ENCODE measurements around the gene EXOC6B.

DNA sequence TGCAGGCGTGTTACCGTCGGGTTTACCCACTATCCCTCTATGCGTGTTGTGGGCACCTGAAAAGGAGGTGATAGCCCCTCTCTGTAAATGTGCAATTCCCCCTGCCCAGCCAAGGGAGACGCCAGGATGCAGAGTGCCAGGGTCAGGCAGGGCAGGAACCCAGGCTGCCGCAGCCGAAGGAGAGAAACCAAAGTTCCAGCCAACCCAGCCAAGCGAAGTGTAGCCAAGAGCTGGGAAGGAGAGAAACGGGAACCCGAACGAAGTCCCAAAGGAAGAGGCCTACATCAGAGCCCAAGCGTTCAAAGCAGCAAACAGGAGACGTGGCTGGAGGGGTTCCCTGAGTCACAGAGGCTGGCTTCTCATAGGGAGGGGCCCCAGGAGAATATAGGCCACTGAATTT, 37.2 kb upstream of the EXOC6B start:
- TF ChIP-seq CTCF (IDR thresholded peaks at IDR 0.05 in 2 of 3, conservative IDR thresholded peaks at IDR 0.05 in 1 of 3; ENCODE audit: control insufficient read depth in 2 of 3, extremely low read depth in 1 of 3, insufficient read depth in 1 of 3, low read depth in 3 of 3, low read length in 3 of 3) (no peak), SPI1 (IDR thresholded peaks at IDR 0.05; ENCODE audit: borderline replicate concordance, insufficient read depth, low read depth, low read length) (no peak), HDAC2 (IDR thresholded peaks at IDR 0.05) (no peak), EZH2 (IDR thresholded peaks at IDR 0.05; ENCODE audit: borderline replicate concordance, control insufficient read depth, low read depth, low read length) (no peak), POU2F2 (IDR thresholded peaks at IDR 0.05; ENCODE audit: borderline replicate concordance, low read depth, low read length) (no peak), MTA3 (IDR thresholded peaks at IDR 0.05; ENCODE audit: borderline replicate concordance, low read length) (no peak), RFX5 (IDR thresholded peaks at IDR 0.05; ENCODE audit: low read depth, low read length) (no peak), POLR2A (IDR thresholded peaks at IDR 0.05; ENCODE audit: low read depth, low read length) (no peak), CREB1 (IDR thresholded peaks at IDR 0.05; ENCODE audit: low read depth) (no peak), GABPA (IDR thresholded peaks at IDR 0.05; ENCODE audit: low read depth) (no peak)
- TF ChIP-seq, protein P1, sequence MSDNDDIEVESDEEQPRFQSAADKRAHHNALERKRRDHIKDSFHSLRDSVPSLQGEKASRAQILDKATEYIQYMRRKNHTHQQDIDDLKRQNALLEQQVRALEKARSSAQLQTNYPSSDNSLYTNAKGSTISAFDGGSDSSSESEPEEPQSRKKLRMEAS (IDR thresholded peaks at IDR 0.05; ENCODE audit: low read depth, low read length) = no peak
- TF ChIP-seq, protein P2, sequence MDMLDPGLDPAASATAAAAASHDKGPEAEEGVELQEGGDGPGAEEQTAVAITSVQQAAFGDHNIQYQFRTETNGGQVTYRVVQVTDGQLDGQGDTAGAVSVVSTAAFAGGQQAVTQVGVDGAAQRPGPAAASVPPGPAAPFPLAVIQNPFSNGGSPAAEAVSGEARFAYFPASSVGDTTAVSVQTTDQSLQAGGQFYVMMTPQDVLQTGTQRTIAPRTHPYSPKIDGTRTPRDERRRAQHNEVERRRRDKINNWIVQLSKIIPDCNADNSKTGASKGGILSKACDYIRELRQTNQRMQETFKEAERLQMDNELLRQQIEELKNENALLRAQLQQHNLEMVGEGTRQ (IDR thresholded peaks at IDR 0.05; ENCODE audit: borderline replicate concordance, low read depth, low read length) = no peak

All from GM12878 (cell line).